OCI-LY1 (cell line): Measurements from ENCODE around the gene SORBS1.

Experiments used
- CTCF ChIP-seq: fragments of 200-600 bp; sonication (generic), shearing (Covaris generic); IDR thresholded peaks from 2 replicates; pipeline ENCODE4 v1.5.1; 2017; ENCODE audit warnings: mild to moderate bottlenecking, antibody characterized with exemption, low read length, moderate library complexity, mixed read lengths
- EZH2 ChIP-seq: fragments of 200-600 bp; sonication (generic), shearing (Covaris generic); IDR thresholded peaks from 2 replicates; pipeline ENCODE4 v1.8.0; 2017; ENCODE audit warnings: borderline replicate concordance, mixed run types, mild to moderate bottlenecking, antibody characterized with exemption, low read length, moderate library complexity, mixed read lengths

- TF ChIP-seq EZH2: no peak
- TF ChIP-seq CTCF: no peak
Measured at GRCh38 chr10:95295031-95295755, 266.0 kb downstream of the SORBS1 start.
